GM13976 (cell line): ENCODE data around the gene LTK.
A peak's percentile ranks its signal among the peaks of the same experiment; 100 is the strongest.

Experiments used
- DNase-seq: peaks from one replicate; pipeline ENCODE4 v3.0.0; 2012; ENCODE audit warnings: low spot score
- in situ Hi-C: fragments of 300-500 bp; cut with MboI; formaldehyde crosslinking; loops from one replicate; pipeline ENCODE4 v1.12.0; 2022; ENCODE audit warnings: low sequenced_read_pairs, mixed read lengths, inconsistent platforms; ENCODE audit not compliant: unreplicated experiment
- TF ChIP-seq, protein P1 (sequence below): IDR thresholded peaks from 2 replicates; pipeline ENCODE4 v1.5.1; 2012; ENCODE audit warnings: borderline replicate concordance, mild to moderate bottlenecking; ENCODE audit not compliant: insufficient read depth; ENCODE audit errors: extremely low read depth, missing control alignments, control extremely low read depth

The LTK gene

DNA sequence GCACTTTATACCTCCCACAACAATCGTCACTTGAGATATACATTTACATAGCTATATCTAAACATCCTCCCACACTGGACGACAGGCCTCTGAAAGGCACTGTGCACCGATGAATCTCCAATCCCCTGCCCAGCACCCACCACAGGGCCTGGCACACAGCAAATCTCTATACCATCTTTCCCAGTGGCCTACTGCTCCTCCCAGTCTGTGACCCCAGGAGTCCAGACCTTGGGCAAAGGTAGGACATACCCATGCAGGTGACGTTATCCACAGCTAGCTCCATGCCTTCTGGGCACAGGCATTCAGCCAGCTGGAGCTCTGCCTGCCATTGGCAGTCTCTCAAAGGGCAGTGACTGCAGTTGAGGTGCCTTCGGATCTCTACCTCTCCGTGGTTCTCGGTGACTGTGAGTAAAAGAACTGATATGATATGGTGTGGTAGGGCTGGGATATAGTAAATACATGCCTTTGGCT lies 5.8 kb downstream of the LTK start:
- in situ Hi-C loops: no loop called here
- TF ChIP-seq, protein P1, sequence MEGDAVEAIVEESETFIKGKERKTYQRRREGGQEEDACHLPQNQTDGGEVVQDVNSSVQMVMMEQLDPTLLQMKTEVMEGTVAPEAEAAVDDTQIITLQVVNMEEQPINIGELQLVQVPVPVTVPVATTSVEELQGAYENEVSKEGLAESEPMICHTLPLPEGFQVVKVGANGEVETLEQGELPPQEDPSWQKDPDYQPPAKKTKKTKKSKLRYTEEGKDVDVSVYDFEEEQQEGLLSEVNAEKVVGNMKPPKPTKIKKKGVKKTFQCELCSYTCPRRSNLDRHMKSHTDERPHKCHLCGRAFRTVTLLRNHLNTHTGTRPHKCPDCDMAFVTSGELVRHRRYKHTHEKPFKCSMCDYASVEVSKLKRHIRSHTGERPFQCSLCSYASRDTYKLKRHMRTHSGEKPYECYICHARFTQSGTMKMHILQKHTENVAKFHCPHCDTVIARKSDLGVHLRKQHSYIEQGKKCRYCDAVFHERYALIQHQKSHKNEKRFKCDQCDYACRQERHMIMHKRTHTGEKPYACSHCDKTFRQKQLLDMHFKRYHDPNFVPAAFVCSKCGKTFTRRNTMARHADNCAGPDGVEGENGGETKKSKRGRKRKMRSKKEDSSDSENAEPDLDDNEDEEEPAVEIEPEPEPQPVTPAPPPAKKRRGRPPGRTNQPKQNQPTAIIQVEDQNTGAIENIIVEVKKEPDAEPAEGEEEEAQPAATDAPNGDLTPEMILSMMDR: no peak
- no peak for DNase-seq

DNA sequence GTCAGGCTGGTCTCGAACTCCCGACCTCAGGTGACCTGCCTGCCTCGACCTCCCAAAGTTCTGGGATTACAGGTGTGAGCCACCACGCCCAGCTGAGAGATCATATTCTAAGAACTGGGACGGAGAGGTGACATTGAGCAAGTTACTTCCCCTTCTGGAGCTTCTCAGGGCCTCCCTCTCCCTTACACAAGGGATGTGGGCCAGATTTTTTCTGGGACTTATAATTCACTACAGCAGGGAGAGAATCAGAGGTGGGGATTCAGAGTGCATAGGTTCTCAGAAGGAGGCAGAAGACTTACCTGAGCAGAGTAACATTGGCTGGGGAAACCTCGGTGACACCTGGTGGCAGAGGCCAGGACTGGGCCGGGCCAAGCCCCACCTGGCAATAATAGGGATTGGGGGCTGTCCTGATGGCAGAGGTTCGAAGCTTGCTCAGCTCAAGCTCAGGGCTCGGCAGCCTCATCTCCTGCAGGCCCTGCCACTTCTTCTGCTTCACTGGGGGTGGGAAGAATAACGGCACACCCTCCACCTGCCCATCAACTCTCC lies 6.8 kb downstream of the LTK start:
- TF ChIP-seq, protein P1: peak; percentile 26
- DNase-seq: no peak
- in situ Hi-C loops: no loop called here

DNA sequence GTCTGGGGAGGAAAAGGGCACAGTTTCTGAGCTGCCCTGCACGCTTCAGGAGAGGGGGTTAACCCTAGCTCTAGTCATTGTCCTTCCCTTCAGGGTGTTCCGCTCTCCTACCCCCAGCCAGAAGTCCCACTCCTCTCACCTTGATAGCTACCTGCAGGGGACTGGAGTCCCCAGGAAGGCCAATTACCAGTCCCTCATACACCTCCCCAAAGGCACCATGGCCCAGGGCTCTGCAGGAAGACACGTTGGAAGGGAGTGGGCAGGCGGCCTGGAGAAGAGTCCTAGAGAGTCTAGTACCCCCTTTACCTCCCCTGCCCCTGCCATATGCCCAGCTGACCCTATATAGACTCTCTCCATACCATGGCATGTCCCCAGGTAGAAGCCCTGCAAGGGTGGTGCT lies 7.9 kb downstream of the LTK start:
- in situ Hi-C loops: no loop called here
- DNase-seq: no peak
- TF ChIP-seq, protein P1: no peak

DNA sequence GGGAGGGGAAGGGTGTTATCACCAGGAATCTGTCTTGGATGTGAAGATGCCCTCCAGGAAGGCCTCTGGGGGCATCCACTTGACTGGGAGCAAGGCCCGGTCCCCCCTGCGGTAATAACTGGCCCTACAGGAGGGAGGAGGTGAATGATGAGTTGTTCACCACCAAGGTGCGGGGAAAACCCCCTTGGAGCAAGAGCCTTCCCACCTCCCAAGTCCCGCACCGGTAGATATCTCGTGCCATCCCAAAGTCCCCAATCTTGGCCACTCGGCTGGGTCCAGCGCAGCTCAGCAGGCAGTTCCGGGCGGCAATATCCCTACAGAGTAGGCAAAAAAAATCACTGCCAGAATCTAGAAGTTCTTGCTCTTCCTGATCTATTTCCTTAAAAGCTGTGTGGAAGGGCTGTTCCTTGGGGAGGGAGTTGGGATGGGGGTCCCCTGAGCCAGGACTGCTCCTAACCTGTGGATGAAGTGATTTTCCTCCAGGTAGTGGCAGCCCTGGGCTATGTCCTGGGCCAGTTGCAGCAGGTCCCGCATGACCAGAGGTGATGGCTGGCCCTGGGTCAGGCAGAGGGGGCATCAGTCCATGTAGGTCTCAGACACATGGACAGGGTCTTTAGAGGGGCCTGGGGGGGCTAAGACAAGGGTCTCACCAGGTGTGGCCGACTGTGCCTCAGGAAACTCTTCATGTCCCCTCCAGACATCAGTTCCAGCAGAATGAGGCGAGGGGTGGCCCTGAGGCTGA lies 8.7 kb downstream of the LTK start:
- in situ Hi-C loops: no loop called here
- no peak for DNase-seq
- TF ChIP-seq, protein P1: no peak

DNA sequence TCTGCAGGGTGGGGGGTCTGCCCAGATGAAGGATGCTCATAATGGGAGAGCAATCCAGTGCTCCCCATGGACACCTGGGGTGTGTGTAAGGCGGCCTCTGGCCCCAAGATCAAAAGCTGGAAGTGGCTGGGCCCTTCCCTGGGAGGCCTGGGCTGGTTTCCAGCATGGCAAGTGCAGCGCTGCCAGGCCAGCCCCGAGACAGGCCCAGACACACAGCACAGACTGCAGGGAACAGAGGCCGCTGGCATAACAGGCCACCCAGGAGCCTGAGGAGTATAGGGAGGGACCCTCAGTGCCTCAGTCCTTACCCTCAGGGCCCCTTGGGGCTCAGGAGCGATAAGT lies 10.0 kb downstream of the LTK start:
- DNase-seq: no peak
- TF ChIP-seq, protein P1: no peak
- in situ Hi-C loops: no loop called here

DNA sequence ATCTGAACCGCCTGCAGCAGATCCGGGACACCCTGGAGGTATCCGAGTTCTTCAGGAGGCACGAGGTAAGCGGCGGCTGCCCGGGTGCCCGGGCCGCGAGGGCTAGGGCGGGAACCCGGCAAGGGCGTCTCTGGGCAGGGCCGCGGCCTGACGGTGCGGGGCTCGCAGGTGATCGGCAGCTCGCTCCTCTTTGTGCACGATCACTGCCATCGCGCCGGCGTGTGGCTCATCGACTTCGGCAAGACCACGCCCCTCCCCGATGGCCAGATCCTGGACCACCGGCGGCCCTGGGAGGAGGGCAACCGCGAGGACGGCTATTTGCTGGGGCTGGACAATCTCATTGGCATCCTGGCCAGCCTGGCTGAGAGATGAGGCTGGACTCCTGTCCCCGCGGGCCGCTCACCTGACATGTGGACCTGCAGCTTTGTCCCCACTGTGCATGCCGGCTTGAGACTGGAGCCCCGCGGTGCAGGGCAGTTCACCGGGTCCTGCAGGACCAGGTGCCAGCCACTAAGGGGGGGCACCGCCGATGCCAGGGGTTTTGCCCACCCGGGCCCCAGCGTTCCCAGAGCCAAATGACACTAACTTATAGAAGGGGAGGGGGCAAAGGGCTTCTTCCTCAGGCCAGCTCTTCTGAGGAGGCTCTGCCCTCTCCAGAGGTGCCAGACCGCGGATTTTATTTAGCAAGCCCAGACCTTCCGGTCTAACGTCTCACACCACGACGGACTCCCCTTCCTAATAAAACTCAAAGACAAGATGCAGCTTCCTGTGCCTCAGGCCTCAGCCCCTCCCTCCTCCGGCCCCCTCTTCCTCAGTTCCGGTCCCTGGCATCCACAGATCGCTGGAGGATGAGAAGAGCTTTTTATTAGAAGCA lies 10.6 kb downstream of the LTK start:
- TF ChIP-seq, protein P1: no peak
- in situ Hi-C loops: no loop called here
- DNase-seq: no peak
